ENCODE results near the gene RMND1. TPM values are rescaled to one million over a fixed set of nuclear protein-coding genes. Genes with fewer than 3 reads are reported as not detected.
A peak's percentile ranks its signal among the peaks of the same experiment; 100 is the strongest.
"Not testable (repeated sequence)": the region's sequence is repeated elsewhere in the genome, so short reads cannot be mapped to it uniquely, and the experiment has no call there.

Gene RMND1
- total RNA-seq, 5 donors from 2014 or later (not counting 1 experiment from before 2014, with no cell fraction given), result 8.0 to 15.6 (median 12.8) TPM

- H3K27ac Mint-ChIP-seq, result peak overlapping the region; percentile 95 to 97
- peaks cover 36 to 41% of the 10 kb centered on the region in 2 experiments for H3K4me1 ChIP-seq (ENCODE audit: control insufficient read depth in 1 of 2, extremely low read depth in 1 of 2, insufficient read depth in 2 of 2, low read length in 2 of 2)
These were observed 62.8 kb downstream of the RMND1 start for GRCh38 chr6:151388997-151389617.

DNA sequence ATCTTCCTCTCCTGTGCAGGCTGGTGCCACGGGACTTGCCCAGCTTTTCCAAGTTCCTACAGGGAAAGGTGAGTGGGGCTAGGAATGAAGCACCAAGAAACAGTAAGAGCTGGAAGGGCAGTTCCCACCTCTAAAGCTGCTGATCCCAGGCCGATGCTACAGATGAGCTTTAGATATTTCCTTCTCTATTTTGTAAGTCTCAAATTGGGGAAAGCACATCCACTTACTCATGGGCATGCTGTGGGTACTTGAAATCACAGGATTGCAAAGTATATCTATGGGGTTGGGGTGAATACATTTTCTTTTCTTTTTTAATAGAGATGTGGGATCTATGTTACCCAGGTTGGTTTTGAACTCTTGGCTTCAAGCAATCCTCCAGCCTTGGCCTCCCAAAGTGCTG lies 63.7 kb downstream of the RMND1 start:
- CTCF ChIA-PET, result interaction anchor here in 1 of 2 donors (1.5 kb wide), 1 partner anchor 10 kb away, joined by 5 read pairs; no protein-coding TSS in a partner anchor
- Histone ChIP-seq H3K27ac (ENCODE audit: low read length) (peak overlapping the region; percentile 91), H3K36me3 (ENCODE audit: control insufficient read depth in 2 of 2, extremely low read depth in 1 of 2, insufficient read depth in 1 of 2, low read length in 1 of 2) (peaks cover 0 to 13% of the 10 kb centered on the region in 2 donors), H3K4me3 (ENCODE audit: control insufficient read depth in 1 of 2, extremely low read depth in 1 of 2, low read length in 1 of 2) (peak overlapping the region in 1 of 2 donors; percentile 15), H3K9me3 (no peaks in the 10 kb centered on the region), H3K4me1 (ENCODE audit: control insufficient read depth in 1 of 2, extremely low read depth in 1 of 2, insufficient read depth in 2 of 2, low read length in 2 of 2) (peaks cover 29 to 34% of the 10 kb centered on the region in 2 experiments), H3K27me3 (replicated peaks in 1 of 2; ENCODE audit: control insufficient read depth in 2 of 2, extremely low read depth in 1 of 2, insufficient read depth in 2 of 2, low read length in 1 of 2) (no peaks in the 10 kb centered on the region)
- H3K4me1 Mint-ChIP-seq, result peaks cover 52 to 68% (median 63%) of the 10 kb centered on the region in 3 donors
- H3K27ac Mint-ChIP-seq, result peak overlapping the region; percentile 85 to 95
- no peaks in the 10 kb centered on the region for H3K27me3 Mint-ChIP-seq
- DNase-seq (no peak), ATAC-seq (replicated peaks in 1 of 4) (no peak)
- H3K4me3 Mint-ChIP-seq, result peak overlapping the region; percentile 31 to 92 (median 39)
- POLR2A ChIA-PET, result interaction anchor here in 1 of 2 donors (0.6 kb wide), 1 partner anchor 13 kb away, joined by 8 read pairs; no protein-coding TSS in a partner anchor
- no CpG with 5 or more reads among the region's 2 CpGs for WGBS (ENCODE audit: insufficient coverage)
- H3K36me3 Mint-ChIP-seq, result peaks cover 10% of the 10 kb centered on the region
- no peaks in the 10 kb centered on the region for H3K9me3 Mint-ChIP-seq

More at GRCh38 chr6:151388997-151389617, 62.8 kb downstream of the RMND1 start:
- Mint-ChIP-seq H3K9me3 (no peaks in the 10 kb centered on the region), H3K4me3 (peak overlapping the region; percentile 90 to 92 (median 91)), H3K4me1 (peaks cover 54 to 69% (median 65%) of the 10 kb centered on the region in 3 donors), H3K36me3 (peaks cover 11% of the 10 kb centered on the region), H3K27me3 (no peaks in the 10 kb centered on the region)
- DNase-seq, result peak in 2 of 35 experiments; percentile 6 to 49
- no peak for ATAC-seq (replicated peaks in 1 of 4)
- peaks cover 0 to 5% of the 10 kb centered on the region in 2 donors for H3K36me3 ChIP-seq (ENCODE audit: control insufficient read depth in 2 of 2, extremely low read depth in 1 of 2, insufficient read depth in 1 of 2, low read length in 1 of 2)
- H3K9me3 ChIP-seq, result no peaks in the 10 kb centered on the region
- H3K27ac ChIP-seq (ENCODE audit: low read length), result peak overlapping the region; percentile 91
- POLR2A ChIA-PET, result interaction anchor here (0.6 to 1.9 kb wide), 8 partner anchors 10 to 1642 kb away, joined by 3 to 28 read pairs (median 5); partner anchors contain the start of gene RMND1 (in 1 of the 2)
- H3K27me3 ChIP-seq (replicated peaks in 1 of 2; ENCODE audit: control insufficient read depth in 2 of 2, extremely low read depth in 1 of 2, insufficient read depth in 2 of 2, low read length in 1 of 2), result no peaks in the 10 kb centered on the region
- WGBS (ENCODE audit: insufficient coverage), result no CpG with 5 or more reads among the region's 12 CpGs
- CTCF ChIA-PET, result interaction anchor here (0.6 to 1.5 kb wide), 8 partner anchors 8 to 37 kb away, joined by 3 to 6 read pairs (median 4); no protein-coding TSS in a partner anchor
- peak overlapping the region; percentile 72 to 88 for H3K4me3 ChIP-seq (ENCODE audit: control insufficient read depth in 1 of 2, extremely low read depth in 1 of 2, low read length in 1 of 2)

DNA sequence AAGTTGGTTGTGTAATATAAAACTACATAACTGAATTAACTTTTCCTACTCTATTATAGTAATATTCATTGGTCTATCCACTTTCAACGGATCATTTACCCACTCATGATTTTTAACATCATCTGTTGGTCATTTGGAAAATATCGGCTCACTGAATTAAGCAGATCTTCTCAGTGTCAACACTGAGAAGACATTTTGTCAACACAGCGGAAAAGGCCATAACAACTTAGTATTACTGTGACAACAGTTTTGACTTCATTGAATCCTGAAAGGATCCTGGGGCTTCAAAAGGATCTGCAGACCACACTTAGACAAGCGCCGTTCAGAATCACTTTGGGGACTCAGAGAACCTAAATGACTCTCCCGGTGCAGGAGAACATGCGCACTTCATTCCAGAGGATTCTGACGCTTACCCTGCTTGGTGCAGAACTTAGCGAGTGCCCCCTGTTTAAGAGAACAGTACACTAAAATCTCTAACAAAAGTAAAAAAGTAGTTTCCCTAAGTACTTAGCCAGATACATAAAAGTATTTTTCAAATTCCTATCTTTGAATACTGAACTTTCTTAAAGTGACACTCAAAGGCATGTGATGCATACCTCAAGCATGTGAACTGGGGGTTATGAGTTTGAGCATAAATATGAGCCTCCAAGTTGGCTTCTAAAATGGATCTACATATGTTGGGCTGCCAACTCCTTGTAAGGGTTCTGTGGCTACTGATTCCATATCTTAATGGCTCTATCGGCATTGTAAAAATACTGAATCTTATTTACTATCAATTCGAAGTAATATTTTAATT lies 64.6 kb downstream of the RMND1 start:
- H3K36me3 ChIP-seq (ENCODE audit: control insufficient read depth in 2 of 2, extremely low read depth in 1 of 2, insufficient read depth in 1 of 2, low read length in 1 of 2), result peaks cover 0 to 13% of the 10 kb centered on the region in 2 donors
- no peaks in the 10 kb centered on the region for H3K9me3 Mint-ChIP-seq
- no peaks in the 10 kb centered on the region for H3K9me3 ChIP-seq
- peak overlapping the region; percentile 68 to 80 for H3K27ac Mint-ChIP-seq
- H3K27me3 ChIP-seq (replicated peaks in 1 of 2; ENCODE audit: control insufficient read depth in 2 of 2, extremely low read depth in 1 of 2, insufficient read depth in 2 of 2, low read length in 1 of 2), result no peaks in the 10 kb centered on the region
- peaks cover 43 to 59% (median 54%) of the 10 kb centered on the region in 3 donors for H3K4me1 Mint-ChIP-seq
- POLR2A ChIA-PET, result no interaction called here
- H3K36me3 Mint-ChIP-seq, result peaks cover 10% of the 10 kb centered on the region
- peaks cover 25 to 26% of the 10 kb centered on the region in 2 experiments for H3K4me1 ChIP-seq (ENCODE audit: control insufficient read depth in 1 of 2, extremely low read depth in 1 of 2, insufficient read depth in 2 of 2, low read length in 2 of 2)
- peak overlapping the region; percentile 91 for H3K27ac ChIP-seq (ENCODE audit: low read length)
- no peak for ATAC-seq (replicated peaks in 1 of 4)
- WGBS (ENCODE audit: insufficient coverage), result 72% methylated on average over 6 of the region's 11 CpGs
- no peak overlapping the region for H3K4me3 ChIP-seq (ENCODE audit: control insufficient read depth in 1 of 2, extremely low read depth in 1 of 2, low read length in 1 of 2)
- no peak overlapping the region for H3K4me3 Mint-ChIP-seq
- CTCF ChIA-PET, result interaction anchor here in 1 of 2 donors (1.5 kb wide), 1 partner anchor 9 kb away, joined by 5 read pairs; no protein-coding TSS in a partner anchor
- H3K27me3 Mint-ChIP-seq, result no peaks in the 10 kb centered on the region
- no peak for DNase-seq

- ChIA-PET POLR2A (interaction anchor here (0.6 to 1.4 kb wide), 2 partner anchors 9 to 627 kb away, joined by 5 read pairs; no protein-coding TSS in a partner anchor), CTCF (interaction anchor here in 1 of 2 donors (1.0 kb wide), 1 partner anchor 15 kb away, joined by 4 read pairs; no protein-coding TSS in a partner anchor)
- Histone ChIP-seq H3K4me1 (ENCODE audit: control insufficient read depth in 1 of 2, extremely low read depth in 1 of 2, insufficient read depth in 2 of 2, low read length in 2 of 2) (peaks cover 27 to 43% of the 10 kb centered on the region in 2 experiments), H3K4me3 (ENCODE audit: control insufficient read depth in 1 of 2, extremely low read depth in 1 of 2, low read length in 1 of 2) (no peak overlapping the region), H3K27me3 (replicated peaks in 1 of 2; ENCODE audit: control insufficient read depth in 2 of 2, extremely low read depth in 1 of 2, insufficient read depth in 2 of 2, low read length in 1 of 2) (no peaks in the 10 kb centered on the region), H3K36me3 (ENCODE audit: control insufficient read depth in 2 of 2, extremely low read depth in 1 of 2, insufficient read depth in 1 of 2, low read length in 1 of 2) (peaks cover 0 to 13% of the 10 kb centered on the region in 2 donors), H3K27ac (ENCODE audit: low read length) (no peak overlapping the region), H3K9me3 (no peaks in the 10 kb centered on the region)
- Mint-ChIP-seq H3K4me3 (peak overlapping the region in 2 of 3 donors; percentile 13 to 56), H3K4me1 (peaks cover 54 to 69% (median 66%) of the 10 kb centered on the region in 3 donors), H3K36me3 (peaks cover 10% of the 10 kb centered on the region), H3K27ac (peak overlapping the region; percentile 50 to 77), H3K27me3 (no peaks in the 10 kb centered on the region), H3K9me3 (no peaks in the 10 kb centered on the region)
- WGBS (ENCODE audit: insufficient coverage), result no CpG with 5 or more reads among the region's 1 CpG
- ATAC-seq (replicated peaks in 1 of 4) (no peak), DNase-seq (peak in 1 of 35 experiments; percentile 42)
These were observed 66.7 kb downstream of the RMND1 start for GRCh38 chr6:151385177-151385576.

- no peaks in the 10 kb centered on the region for H3K27me3 ChIP-seq (replicated peaks in 1 of 2; ENCODE audit: control insufficient read depth in 2 of 2, extremely low read depth in 1 of 2, insufficient read depth in 2 of 2, low read length in 1 of 2)
- 100% methylated on average over 2 of the region's 5 CpGs for WGBS (ENCODE audit: insufficient coverage)
- Mint-ChIP-seq H3K36me3 (peaks cover 10% of the 10 kb centered on the region), H3K9me3 (no peaks in the 10 kb centered on the region), H3K4me3 (peak overlapping the region in 1 of 3 donors; percentile 56), H3K4me1 (peaks cover 62 to 72% (median 71%) of the 10 kb centered on the region in 3 donors), H3K27ac (peak overlapping the region; percentile 50 to 77), H3K27me3 (no peaks in the 10 kb centered on the region)
- H3K4me1 ChIP-seq (ENCODE audit: control insufficient read depth in 1 of 2, extremely low read depth in 1 of 2, insufficient read depth in 2 of 2, low read length in 2 of 2), result peaks cover 27 to 48% of the 10 kb centered on the region in 2 experiments
- H3K4me3 ChIP-seq (ENCODE audit: control insufficient read depth in 1 of 2, extremely low read depth in 1 of 2, low read length in 1 of 2), result no peak overlapping the region
- H3K9me3 ChIP-seq, result no peaks in the 10 kb centered on the region
- peaks cover 0 to 13% of the 10 kb centered on the region in 2 donors for H3K36me3 ChIP-seq (ENCODE audit: control insufficient read depth in 2 of 2, extremely low read depth in 1 of 2, insufficient read depth in 1 of 2, low read length in 1 of 2)
- DNase-seq (no peak), ATAC-seq (replicated peaks in 1 of 4) (no peak)
- POLR2A ChIA-PET, result no interaction called here
- CTCF ChIA-PET, result no interaction called here
- H3K27ac ChIP-seq (ENCODE audit: low read length), result no peak overlapping the region
These were observed 67.8 kb downstream of the RMND1 start for GRCh38 chr6:151384151-151384550.

DNA sequence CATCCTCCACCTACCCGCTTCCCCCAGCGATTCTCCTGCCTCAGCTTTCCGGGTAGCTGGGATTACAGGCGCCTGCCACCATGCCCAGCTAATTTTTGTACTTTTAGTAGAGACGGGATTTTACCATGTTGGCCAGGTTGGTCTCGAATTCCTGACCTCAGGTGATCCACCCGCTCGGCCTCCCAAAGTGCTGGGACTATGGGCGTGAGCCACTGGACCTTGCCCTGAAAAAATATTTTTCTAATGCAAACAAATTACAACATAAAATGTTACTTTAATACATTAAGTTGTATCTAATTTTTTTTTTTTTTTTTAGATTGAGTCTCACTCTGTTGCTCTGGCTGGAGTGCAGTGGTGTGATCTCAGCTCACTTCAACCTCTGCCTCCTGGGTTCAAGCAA lies 69.3 kb downstream of the RMND1 start:
- peaks cover 23 to 42% of the 10 kb centered on the region in 2 experiments for H3K4me1 ChIP-seq (ENCODE audit: control insufficient read depth in 1 of 2, extremely low read depth in 1 of 2, insufficient read depth in 2 of 2, low read length in 2 of 2)
- H3K36me3 Mint-ChIP-seq, result peaks cover 10% of the 10 kb centered on the region
- H3K4me1 Mint-ChIP-seq, result peaks cover 69 to 73% (median 72%) of the 10 kb centered on the region in 3 donors
- ChIA-PET CTCF (interaction anchor here in 1 of 2 donors (0.6 to 1.3 kb wide), 2 partner anchors 69 to 90 kb away, joined by 3 to 6 read pairs; partner anchors contain the start of gene RMND1), POLR2A (interaction anchor here (0.6 to 0.7 kb wide), 2 partner anchors 8 to 12 kb away, joined by 4 read pairs; no protein-coding TSS in a partner anchor)
- WGBS (ENCODE audit: insufficient coverage), result no CpG with 5 or more reads among the region's 9 CpGs
- not testable (repeated sequence) for H3K27me3 Mint-ChIP-seq; H3K4me3 Mint-ChIP-seq; H3K9me3 Mint-ChIP-seq; H3K27ac Mint-ChIP-seq; H3K27ac ChIP-seq (ENCODE audit: low read length); H3K9me3 ChIP-seq; DNase-seq; ATAC-seq (replicated peaks in 1 of 4); H3K27me3 ChIP-seq (replicated peaks in 1 of 2; ENCODE audit: control insufficient read depth in 2 of 2, extremely low read depth in 1 of 2, insufficient read depth in 2 of 2, low read length in 1 of 2); H3K4me3 ChIP-seq (ENCODE audit: control insufficient read depth in 1 of 2, extremely low read depth in 1 of 2, low read length in 1 of 2)
- H3K36me3 ChIP-seq (ENCODE audit: control insufficient read depth in 2 of 2, extremely low read depth in 1 of 2, insufficient read depth in 1 of 2, low read length in 1 of 2), result peaks cover 0 to 13% of the 10 kb centered on the region in 2 donors

Measured in T-cell (primary cell).